D341Med (cell line): ENCODE measurements around the gene WWC1.

Experiments
- DNase-seq: peaks from one replicate; pipeline ENCODE4 v3.0.0; 2012; ENCODE audit warnings: low spot score

Gene WWC1

GRCh38 chr5:168291342-168291963 lies at the start of gene WWC1:
Gene WWC1, plus strand, starts transcription at chr5:168291645. Its CDS starts 508 bp downstream, at chr5:168292153.
- DNase-seq: peak; percentile 88

GRCh38 chr5:168244838-168245559 lies 46.4 kb upstream of the WWC1 start:
- no peak for DNase-seq

- DNase-seq: no peak
These were observed 41.5 kb upstream of the WWC1 start for GRCh38 chr5:168249923-168250322.

- DNase-seq: no peak
These were observed 40.2 kb upstream of the WWC1 start for GRCh38 chr5:168251259-168251658.

GRCh38 chr5:168254013-168254693 lies 37.3 kb upstream of the WWC1 start:
- no peak for DNase-seq

GRCh38 chr5:168260353-168261226 lies 30.9 kb upstream of the WWC1 start:
- DNase-seq: no peak

- no peak for DNase-seq
These were observed 30.2 kb upstream of the WWC1 start for GRCh38 chr5:168261227-168261571.

- DNase-seq: no peak
These were observed 29.3 kb upstream of the WWC1 start for GRCh38 chr5:168262042-168262743.

- DNase-seq: no peak
These were observed 28.3 kb upstream of the WWC1 start for GRCh38 chr5:168263121-168263520.

GRCh38 chr5:168266016-168266415 lies 25.4 kb upstream of the WWC1 start:
- no peak for DNase-seq

GRCh38 chr5:168268949-168269936 lies 22.2 kb upstream of the WWC1 start:
- peak; percentile 91 for DNase-seq

GRCh38 chr5:168269937-168270330 lies 21.5 kb upstream of the WWC1 start:
- DNase-seq: peak; percentile 64

- no peak for DNase-seq
These were observed 21.0 kb upstream of the WWC1 start for GRCh38 chr5:168270476-168270875.

GRCh38 chr5:168273056-168273980 lies 18.1 kb upstream of the WWC1 start:
- no peak for DNase-seq

- no peak for DNase-seq
These were observed 17.0 kb upstream of the WWC1 start for GRCh38 chr5:168274406-168274805.

- DNase-seq: no peak
These were observed 15.5 kb upstream of the WWC1 start for GRCh38 chr5:168275940-168276339.

- no peak for DNase-seq
These were observed 9.3 kb upstream of the WWC1 start for GRCh38 chr5:168282120-168282519.

GRCh38 chr5:168284809-168285208 lies 6.6 kb upstream of the WWC1 start:
- DNase-seq: no peak

GRCh38 chr5:168285696-168286095 lies 5.7 kb upstream of the WWC1 start:
- no peak for DNase-seq
